A673 (cell line): ENCODE measurements around the gene CCBE1. TPM values are rescaled to one million over a fixed set of nuclear protein-coding genes. Genes with fewer than 3 reads are reported as not detected.

Source experiments
- BruUV-seq: library from RNA; stranded (reverse); fragments of 400-500 nt; replicated peaks from 2 replicates; lab custom pipeline; 2021; lab: Mats Ljungman, UMichigan
- CTCF ChIA-PET: fragments of 300-600 bp; sonication (Branson Sonifier 250); formaldehyde crosslinking; loops from one replicate; lab custom pipeline; 2022; ENCODE audit warnings: antibody characterized with exemption; lab: Charles Lee
- POLR2A ChIA-PET: fragments of 300-600 bp; sonication (Branson Sonifier 250); formaldehyde crosslinking; loops from one replicate; lab custom pipeline; 2022; ENCODE audit warnings: antibody characterized with exemption; ENCODE audit not compliant: low non-redundant PET; lab: Charles Lee
- DNase-seq: peaks from one replicate; pipeline ENCODE4 v3.0.0-alpha.2; 2015; ENCODE audit warnings: low spot score
- H3K27ac ChIP-seq: fragments of 200-600 bp; sonication (generic); 2 replicates; pipeline ENCODE4 v1.5.1; 2016; ENCODE audit warnings: mixed run types, low read depth, mild to moderate bottlenecking, mixed read lengths, antibody characterized with exemption, low read length; ENCODE audit not compliant: poor library complexity, severe bottlenecking
- H3K27me3 ChIP-seq: fragments of 200-600 bp; sonication (generic); replicated peaks from 2 replicates; pipeline ENCODE4 v1.6.1; 2017; ENCODE audit warnings: mixed run types, low read depth, mild to moderate bottlenecking, mixed read lengths, antibody characterized with exemption, low read length; ENCODE audit not compliant: insufficient read depth, poor library complexity
- H3K36me3 ChIP-seq: fragments of 200-600 bp; sonication (generic); 2 replicates; pipeline ENCODE4 v1.6.1; 2016; ENCODE audit warnings: mixed run types, mild to moderate bottlenecking, mixed read lengths, antibody characterized with exemption, low read length; ENCODE audit not compliant: insufficient read depth, poor library complexity, severe bottlenecking
- H3K4me1 ChIP-seq: fragments of 200-600 bp; sonication (generic); 2 replicates; pipeline ENCODE4 v1.6.1; 2017; ENCODE audit warnings: mixed run types, mild to moderate bottlenecking, mixed read lengths, antibody characterized with exemption, low read length; ENCODE audit not compliant: insufficient read depth, poor library complexity, severe bottlenecking
- H3K4me3 ChIP-seq: fragments of 200-600 bp; sonication (generic); 2 replicates; pipeline ENCODE4 v1.5.1; 2016; ENCODE audit warnings: low read depth, mixed run types, mild to moderate bottlenecking, mixed read lengths, low read length; ENCODE audit not compliant: poor library complexity, severe bottlenecking
- H3K9me3 ChIP-seq: fragments of 200-600 bp; sonication (generic); 2 replicates; pipeline ENCODE4 v1.6.1; 2016; ENCODE audit warnings: mixed run types, low read depth, mild to moderate bottlenecking, mixed read lengths, antibody characterized with exemption, low read length; ENCODE audit not compliant: poor library complexity, severe bottlenecking
- CTCF ChIP-seq: fragments of 300-800, 200-600 bp; sonication (generic); conservative IDR thresholded peaks from 2 replicates; pipeline ENCODE4 v1.5.1; 2017; ENCODE audit warnings: low read depth, mild to moderate bottlenecking, antibody characterized with exemption, low read length, moderate library complexity, mixed read lengths
- EZH2 ChIP-seq: fragments of 200-600 bp; sonication (generic); IDR thresholded peaks from 2 replicates; pipeline ENCODE4 v1.6.1; 2017; ENCODE audit warnings: borderline replicate concordance, low read depth, mild to moderate bottlenecking, mixed read lengths, antibody characterized with exemption, low read length; ENCODE audit not compliant: poor library complexity, severe bottlenecking
- intact Hi-C: fragments of 100-400 bp; cut with micrococcal nuclease; formaldehyde crosslinking; loops from one replicate; pipeline ENCODE4 v1.10.0; 2022; ENCODE audit not compliant: unreplicated experiment
- total RNA-seq: library from RNA; stranded (reverse); gene quantifications from 2 replicates; pipeline ENCODE4 v1.2.3, GENCODE V29; 2021

The CCBE1 gene
- total RNA-seq, 1 experiment from 2014 or later, result not detected

GRCh38 chr18:59501920-59502273 is 195.3 kb downstream of the CCBE1 start:
- no peak for DNase-seq
- POLR2A ChIA-PET, result no interaction called here

GRCh38 chr18:59500765-59501164 is 196.5 kb downstream of the CCBE1 start:
- intact Hi-C loops, result no loop called here
- POLR2A ChIA-PET, result no interaction called here

More at GRCh38 chr18:59501920-59502273, 195.3 kb downstream of the CCBE1 start:
- no peaks in the 10 kb centered on the region for H3K27me3 ChIP-seq
- no TSS peak for BruUV-seq
- no peaks in the 10 kb centered on the region for H3K4me1 ChIP-seq
- H3K9me3 ChIP-seq, result no peaks in the 10 kb centered on the region
- no peak overlapping the region for H3K27ac ChIP-seq
- intact Hi-C loops, result no loop called here
- no peaks in the 10 kb centered on the region for H3K36me3 ChIP-seq
- TF ChIP-seq EZH2, result no peak
- no peak for TF ChIP-seq CTCF
- CTCF ChIA-PET, result no interaction called here
- no peak overlapping the region for H3K4me3 ChIP-seq

GRCh38 chr18:59498506-59499086 is 198.6 kb downstream of the CCBE1 start:
- Histone ChIP-seq H3K27me3 (peaks cover 6% of the 10 kb centered on the region), H3K9me3 (no peaks in the 10 kb centered on the region), H3K4me1 (no peaks in the 10 kb centered on the region), H3K27ac (no peak overlapping the region), H3K4me3 (no peak overlapping the region), H3K36me3 (no peaks in the 10 kb centered on the region)
- no TSS peak for BruUV-seq
- intact Hi-C loops, result no loop called here
- POLR2A ChIA-PET, result no interaction called here
- CTCF ChIA-PET, result no interaction called here
- TF ChIP-seq EZH2 (no peak), CTCF (no peak)
- DNase-seq, result no peak

More at GRCh38 chr18:59500765-59501164, 196.5 kb downstream of the CCBE1 start:
- BruUV-seq, result no TSS peak
- CTCF ChIA-PET, result no interaction called here
- TF ChIP-seq CTCF (no peak), EZH2 (no peak)
- Histone ChIP-seq H3K27ac (no peak overlapping the region), H3K9me3 (no peaks in the 10 kb centered on the region), H3K4me1 (no peaks in the 10 kb centered on the region), H3K36me3 (no peaks in the 10 kb centered on the region), H3K27me3 (peaks cover 6% of the 10 kb centered on the region), H3K4me3 (no peak overlapping the region)
- DNase-seq, result no peak
